Measurements from ENCODE around the gene HNRNPA0.
A peak's percentile ranks its signal among the peaks of the same experiment; 100 is the strongest.
"Not testable (repeated sequence)": the region's sequence is repeated elsewhere in the genome, so short reads cannot be mapped to it uniquely, and the experiment has no call there.

Gene HNRNPA0

GRCh38 chr5:137754188-137754960 is at the start of gene HNRNPA0:
HNRNPA0 (minus strand) TSS chr5:137754363; CDS start chr5:137754066, 297 bp downstream.
- DNase-seq = peak; percentile 94 to 98

GRCh38 chr5:137802282-137803210 is 48.4 kb upstream of the HNRNPA0 start:
- DNase-seq = no peak

- DNase-seq = no peak
These were observed 46.7 kb upstream of the HNRNPA0 start for GRCh38 chr5:137800700-137801411.

GRCh38 chr5:137796279-137796678 is 42.1 kb upstream of the HNRNPA0 start:
- DNase-seq = peak in 1 of 2 experiments; percentile 7

GRCh38 chr5:137794863-137795262 is 40.7 kb upstream of the HNRNPA0 start:
- no peak for DNase-seq

GRCh38 chr5:137792303-137792702 is 38.1 kb upstream of the HNRNPA0 start:
- no peak for DNase-seq

- DNase-seq = no peak
These were observed 37.6 kb upstream of the HNRNPA0 start for GRCh38 chr5:137791799-137792198.

GRCh38 chr5:137791387-137791786 is 37.2 kb upstream of the HNRNPA0 start:
- DNase-seq = no peak

- not testable (repeated sequence) for DNase-seq
These were observed 34.4 kb upstream of the HNRNPA0 start for GRCh38 chr5:137788560-137788959.

- DNase-seq = no peak
These were observed 28.9 kb upstream of the HNRNPA0 start for GRCh38 chr5:137782984-137783536.

GRCh38 chr5:137782055-137782454 is 27.9 kb upstream of the HNRNPA0 start:
- DNase-seq = no peak

- DNase-seq = peak; percentile 21 to 54
These were observed 24.8 kb upstream of the HNRNPA0 start for GRCh38 chr5:137778772-137779564.

- DNase-seq = not testable (repeated sequence)
These were observed 13.8 kb upstream of the HNRNPA0 start for GRCh38 chr5:137767937-137768336.

GRCh38 chr5:137761566-137761965 is 7.4 kb upstream of the HNRNPA0 start:
- no peak for DNase-seq

GRCh38 chr5:137760719-137761516 is 6.8 kb upstream of the HNRNPA0 start:
- DNase-seq = no peak

GRCh38 chr5:137760294-137760693 is 6.1 kb upstream of the HNRNPA0 start:
- DNase-seq = no peak

GRCh38 chr5:137758715-137759306 is 4.6 kb upstream of the HNRNPA0 start:
- DNase-seq = no peak

- DNase-seq = no peak
These were observed 4.0 kb upstream of the HNRNPA0 start for GRCh38 chr5:137758121-137758520.

GRCh38 chr5:137757634-137758033 is 3.5 kb upstream of the HNRNPA0 start:
- no peak for DNase-seq

GRCh38 chr5:137754961-137755762 is 999 bp upstream of the HNRNPA0 start:
- no peak for DNase-seq

Measured in NCI-H526 (cell line).